Fibroblast of mammary gland (primary cell): Measurements from ENCODE around the gene MRPL36.

Experiments used
- DNase-seq: peaks from one replicate; pipeline ENCODE4 v3.0.0-alpha.2; 2010; ENCODE audit warnings: low read depth
- H3K4me3 ChIP-seq: 2 replicates; pipeline ENCODE4 v1.5.1; 2011; ENCODE audit warnings: low read depth, mild to moderate bottlenecking, low read length, moderate library complexity; ENCODE audit not compliant: control insufficient read depth
- CTCF ChIP-seq: conservative IDR thresholded peaks from 2 replicates; pipeline ENCODE4 v1.5.1; 2011; ENCODE audit warnings: low read depth, low read length, inconsistent platforms; ENCODE audit not compliant: control insufficient read depth, insufficient read depth

The MRPL36 gene

DNA sequence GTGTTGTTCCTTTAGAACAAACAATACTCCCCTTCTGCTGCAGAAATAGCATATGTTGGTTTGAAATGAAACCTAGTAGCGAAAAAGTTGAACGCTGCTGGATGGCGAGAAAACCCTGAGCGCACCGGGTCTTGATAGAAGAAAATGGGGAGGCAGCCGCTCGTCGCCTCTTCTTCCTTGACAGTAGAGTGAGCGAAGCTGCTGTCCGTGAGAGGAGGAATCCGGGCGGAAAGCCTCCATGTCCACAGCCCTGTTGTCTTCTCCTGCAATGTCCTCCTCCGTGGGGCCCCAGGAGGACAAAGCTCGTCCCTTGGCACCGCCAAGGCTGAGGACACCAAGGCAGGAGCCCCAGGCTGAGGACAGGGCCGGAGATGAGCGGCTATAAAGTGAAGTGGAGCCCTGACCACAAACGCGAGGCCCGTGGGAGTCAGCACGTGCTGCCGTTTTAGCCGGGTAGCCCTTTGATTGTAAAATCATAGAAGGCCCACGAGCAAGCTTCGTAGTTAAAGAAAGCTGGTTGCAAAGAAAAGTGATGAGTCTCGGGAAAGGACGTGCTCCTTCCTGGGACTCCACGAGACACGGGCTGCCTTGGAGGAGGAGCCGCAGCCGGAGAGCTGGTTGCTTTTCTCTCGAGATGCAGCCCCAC lies 35.6 kb downstream of the MRPL36 start:
- TF ChIP-seq CTCF, result no peak
- H3K4me3 ChIP-seq, result no peak overlapping the region
- no peak for DNase-seq

DNA sequence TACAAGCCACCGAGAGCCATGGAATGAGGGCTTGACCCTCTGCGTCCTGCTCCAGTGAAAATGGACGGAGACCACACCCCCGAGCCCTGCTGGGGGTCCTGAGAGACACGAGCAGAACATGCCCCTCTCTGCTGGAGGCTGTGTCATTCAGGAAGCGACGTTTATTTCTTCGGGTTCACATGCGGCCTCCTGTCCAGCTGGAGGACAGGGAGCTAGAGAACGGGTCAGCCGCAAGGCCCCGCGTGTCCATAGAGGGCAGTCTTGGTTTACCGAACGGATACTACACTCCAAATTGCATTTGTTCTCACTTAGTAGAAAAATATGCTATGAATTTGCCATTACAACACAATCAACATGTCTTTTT lies 36.1 kb downstream of the MRPL36 start:
- H3K4me3 ChIP-seq, result no peak overlapping the region
- DNase-seq, result peak; percentile 76
- TF ChIP-seq CTCF, result peak; percentile 94

DNA sequence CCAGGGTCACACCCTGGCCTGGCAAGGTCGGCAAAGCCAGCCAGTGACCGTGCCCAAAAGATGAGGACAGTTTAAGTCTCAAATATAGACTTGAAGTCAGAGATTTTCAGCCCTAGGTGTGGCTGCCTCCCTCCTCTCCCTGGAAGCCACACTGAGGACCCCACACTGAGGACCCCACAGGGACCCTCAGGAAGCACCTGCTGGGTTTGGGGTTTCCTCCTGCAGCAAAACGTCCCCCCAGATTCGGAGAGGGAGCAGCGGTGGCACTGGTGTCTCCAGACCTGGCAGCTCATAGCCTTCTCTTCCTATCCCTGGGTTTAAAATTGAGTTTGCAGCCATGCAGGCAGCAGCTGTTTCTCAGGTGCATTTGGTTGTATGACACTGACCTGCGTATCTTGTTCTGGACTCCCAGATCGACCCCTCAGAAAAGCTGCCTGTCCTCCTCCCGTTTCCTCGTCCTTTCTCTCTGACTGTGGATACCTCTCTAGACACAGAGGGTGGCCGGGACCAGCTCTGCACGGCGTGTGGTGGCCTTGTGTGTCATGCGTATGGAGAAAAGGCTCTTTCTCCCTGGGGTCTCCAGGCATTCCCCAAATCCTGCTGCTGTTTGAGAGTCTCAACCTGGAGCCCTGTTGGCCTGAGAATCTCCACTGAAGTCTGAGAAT lies 36.6 kb downstream of the MRPL36 start:
- TF ChIP-seq CTCF, result no peak
- H3K4me3 ChIP-seq, result no peak overlapping the region
- no peak for DNase-seq

DNA sequence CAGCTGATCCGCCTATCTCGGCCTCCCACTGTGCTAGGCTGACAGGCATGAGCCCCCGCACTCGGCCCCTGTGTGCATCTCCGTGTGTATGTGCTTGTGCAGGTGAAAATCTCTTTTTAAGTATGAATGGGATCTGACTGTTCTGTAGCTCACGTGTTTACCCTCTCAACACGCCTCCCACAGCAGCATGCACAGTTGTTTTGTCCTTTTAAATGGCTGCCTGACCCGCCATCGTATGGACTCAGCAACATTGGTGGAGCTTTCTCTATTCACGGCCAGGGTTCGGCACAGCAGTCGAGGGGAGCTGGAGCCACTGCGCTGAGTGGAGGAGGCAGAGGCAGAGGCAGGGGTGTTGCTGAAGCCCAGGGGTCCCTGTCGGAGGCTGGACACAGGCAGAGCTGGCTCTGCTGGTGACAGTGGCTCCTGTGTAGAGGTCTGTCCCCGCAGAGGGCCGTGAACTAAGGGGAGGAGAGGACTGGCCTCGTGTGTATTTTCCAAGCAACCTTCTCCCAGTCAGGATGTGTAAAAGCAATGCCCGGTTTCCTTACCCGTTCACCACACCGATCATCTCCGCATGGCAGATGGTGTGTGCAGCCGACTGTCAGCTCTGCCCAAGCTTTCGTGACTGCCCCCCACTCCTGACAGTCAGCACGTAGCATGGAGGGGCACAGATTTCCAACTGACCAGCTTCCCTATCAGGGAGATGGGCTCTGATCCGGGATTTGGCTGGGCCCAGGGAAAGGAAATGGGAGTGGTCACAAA lies 37.3 kb downstream of the MRPL36 start:
- no peak for TF ChIP-seq CTCF
- no peak for DNase-seq

GRCh38 chr5:1761453-1761755 lies 38.2 kb downstream of the MRPL36 start:
- H3K4me3 ChIP-seq, result no peak overlapping the region
- no peak for DNase-seq
- no peak for TF ChIP-seq CTCF

More for the DNA sequence above, 37.3 kb downstream of the MRPL36 start:
- no peak overlapping the region for H3K4me3 ChIP-seq

GRCh38 chr5:1760656-1761452 lies 38.8 kb downstream of the MRPL36 start:
- DNase-seq, result no peak
- H3K4me3 ChIP-seq, result no peak overlapping the region
- no peak for TF ChIP-seq CTCF
